Purkinje cell (primary cell): ENCODE results near the gene SGIP1. TPM values are rescaled to one million over a fixed set of nuclear protein-coding genes. Genes with fewer than 3 reads are reported as not detected.

Experiments
- polyA plus RNA-seq: library from polyadenylated mRNA; unstranded; fragments of >200 nt; fragmentation: Nextera tagmentation; gene quantifications from 2 replicates; pipeline ENCODE4 v1.2.1, GENCODE V29; 2014

The SGIP1 gene
- 124 and 149 TPM in 2 replicates for polyA plus RNA-seq

GRCh38 chr1:66533804-66534740 is at the start of gene SGIP1:
SGIP1 (plus strand) TSS chr1:66534153; CDS start chr1:66534359, 206 bp downstream.

GRCh38 chr1:66752000-66752592 is 218.1 kb downstream of the SGIP1 start, which contains the start of gene DYNLT5:
DYNLT5 (plus strand) TSS chr1:66752459; CDS start chr1:66754659, 2,200 bp downstream.

Other genes starting within 250 kb of the SGIP1 start
- gene DYNLT5, start 218.3 kb downstream of the SGIP1 start, polyA plus RNA-seq: 2.7 and 2.8 TPM in 2 replicates